Endometrium (tissue), 2 donors: ENCODE data around the gene CEACAM1.
"Not testable (repeated sequence)": the region's sequence is repeated elsewhere in the genome, so short reads cannot be mapped to it uniquely, and the experiment has no call there.

Source experiments
- FAIRE-seq: peaks from 2 replicates; lab custom pipeline; 2012; peaks lifted over from hg19 to GRCh38; lab: Jason Lieb, UNC
- donor health status: control.
- donor health status: control.

The CEACAM1 gene

GRCh38 chr19:42473686-42474085, 54.6 kb downstream of the CEACAM1 start:
- no peak for FAIRE-seq

DNA sequence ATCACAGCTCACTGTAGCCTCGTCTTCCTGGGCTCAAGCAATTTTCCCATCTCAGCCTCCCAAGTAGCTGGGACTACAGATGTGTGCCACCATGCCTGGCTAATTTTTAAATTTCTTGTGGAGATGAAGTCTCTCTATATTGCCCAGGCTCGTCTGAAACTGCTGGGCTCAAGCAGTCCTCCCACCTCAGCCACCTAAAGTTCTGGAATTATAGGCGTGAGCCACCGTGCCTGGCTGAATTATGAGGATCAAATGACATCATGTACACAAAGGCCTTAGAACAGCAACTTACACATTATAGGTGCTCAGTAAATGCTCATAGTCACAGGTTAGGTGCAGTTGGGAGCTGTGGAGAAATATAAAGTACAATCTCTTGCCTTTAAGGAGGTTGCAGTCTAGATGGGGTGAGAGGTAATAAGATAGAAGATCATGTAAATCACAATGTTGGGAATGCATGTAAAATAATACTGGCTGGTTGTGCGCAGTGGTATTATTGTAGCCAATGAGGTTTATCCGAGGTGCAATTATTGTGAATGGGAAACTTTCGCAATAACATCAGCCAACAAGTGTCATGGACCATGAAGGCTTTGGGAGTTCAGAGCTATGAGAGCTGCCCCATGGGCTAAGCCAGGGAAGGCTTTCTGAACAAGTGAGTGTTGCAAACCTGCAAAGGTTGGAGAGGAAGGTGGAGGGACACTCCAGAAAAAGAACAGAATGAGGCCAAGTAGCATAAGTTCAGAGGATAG, 55.7 kb downstream of the CEACAM1 start:
- no peak for FAIRE-seq

- FAIRE-seq: no peak
Measured at GRCh38 chr19:42471554-42472249, 56.6 kb downstream of the CEACAM1 start.

GRCh38 chr19:42469311-42470235, 58.7 kb downstream of the CEACAM1 start:
- no peak for FAIRE-seq

GRCh38 chr19:42468273-42468796, 59.9 kb downstream of the CEACAM1 start:
- no peak for FAIRE-seq

DNA sequence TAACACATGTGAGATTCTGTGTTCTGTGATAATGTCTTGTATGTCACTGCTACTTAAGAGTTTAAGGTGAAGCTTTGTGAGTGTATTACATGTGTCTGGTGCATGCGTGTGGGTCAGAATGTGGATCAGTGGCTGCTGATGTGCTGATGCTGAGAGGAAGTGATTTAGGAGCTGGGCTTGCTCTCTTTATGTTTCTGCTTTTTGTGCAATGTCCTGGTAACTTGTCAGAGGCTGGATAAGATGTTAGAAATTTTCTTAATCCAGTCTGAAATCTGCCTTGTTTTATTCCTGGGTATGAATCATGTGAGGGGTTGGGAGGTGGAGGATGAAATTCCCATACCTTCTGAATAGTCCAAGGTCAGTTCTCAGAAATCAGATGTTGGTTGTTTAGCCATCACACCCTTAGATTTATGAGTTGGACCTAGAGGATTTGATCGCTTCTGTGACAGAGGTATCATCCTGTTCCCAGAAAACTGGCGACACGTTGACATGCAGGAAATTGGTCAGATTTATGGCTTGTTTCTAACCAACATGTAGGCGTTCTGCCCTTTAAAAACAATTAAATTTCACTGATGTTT, 61.0 kb downstream of the CEACAM1 start:
- FAIRE-seq: no peak

GRCh38 chr19:42466521-42467182, 61.6 kb downstream of the CEACAM1 start:
- no peak for FAIRE-seq

DNA sequence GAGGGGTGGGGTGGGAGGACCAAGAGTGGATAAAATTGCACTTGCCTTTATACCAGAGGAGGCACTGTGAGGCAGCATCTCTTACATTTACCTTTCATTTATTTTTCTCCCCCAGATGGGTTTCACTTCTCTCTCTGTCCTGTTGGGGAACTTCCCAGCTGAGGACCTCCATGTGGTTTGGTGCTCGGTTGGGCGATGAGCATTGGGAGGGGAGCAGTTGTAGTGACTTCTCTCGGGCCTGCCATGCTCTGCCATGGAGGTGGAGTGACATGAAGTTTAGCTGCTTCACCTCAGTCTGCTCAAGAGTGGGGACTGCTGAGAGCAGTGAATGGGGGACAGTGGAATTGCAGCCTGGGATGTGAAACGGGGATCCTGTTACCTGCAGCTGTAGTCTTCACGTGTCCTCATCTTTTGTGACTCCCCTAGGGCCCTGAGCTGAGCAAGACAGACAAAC, 62.4 kb downstream of the CEACAM1 start:
- no peak for FAIRE-seq

DNA sequence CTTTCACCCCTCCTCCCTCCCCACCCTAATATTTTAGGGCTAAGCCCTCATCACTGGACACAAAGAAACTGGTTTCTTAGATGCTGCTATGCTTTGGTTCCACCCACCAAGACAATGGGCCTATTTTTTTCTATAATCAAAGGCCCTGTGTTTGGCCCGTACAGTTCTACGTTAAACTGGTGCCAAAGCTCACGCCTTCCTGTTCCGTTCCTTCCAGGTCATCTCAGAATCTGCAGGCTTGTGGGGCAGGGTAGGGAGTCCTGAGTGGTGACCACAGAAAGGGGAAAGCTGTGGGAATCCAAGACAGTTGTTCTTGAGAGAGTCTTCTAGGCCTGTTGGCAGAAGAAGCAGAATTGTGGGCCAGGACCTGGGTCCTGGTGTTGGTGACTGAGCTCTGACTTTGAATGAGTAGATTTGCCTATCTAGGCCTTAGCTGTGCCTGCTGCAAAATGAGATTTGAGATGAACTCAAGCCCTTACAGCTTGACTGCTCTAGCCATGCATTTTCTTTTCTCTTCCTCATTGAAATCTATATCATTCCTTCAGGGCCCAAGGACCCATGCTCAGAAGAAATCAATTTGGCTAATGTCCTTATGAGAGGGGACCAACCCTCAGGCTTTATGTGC, 66.5 kb downstream of the CEACAM1 start:
- no peak for FAIRE-seq

- not testable (repeated sequence) for FAIRE-seq
Measured at GRCh38 chr19:42461231-42461630, 67.0 kb downstream of the CEACAM1 start.

GRCh38 chr19:42459926-42460325, 68.4 kb downstream of the CEACAM1 start:
- no peak for FAIRE-seq
